IPS-18a (cell line): Measurements from ENCODE around the gene GGA3.
A peak's percentile ranks its signal among the peaks of the same experiment; 100 is the strongest.
"Not testable (repeated sequence)": the region's sequence is repeated elsewhere in the genome, so short reads cannot be mapped to it uniquely, and the experiment has no call there.

Source experiments
- H3K27ac ChIP-seq: one replicate; pipeline ENCODE4 v1.5.1; 2013; ENCODE audit warnings: low read length
- H3K27me3 ChIP-seq: one replicate; pipeline ENCODE4 v1.6.1; 2013; ENCODE audit warnings: mild to moderate bottlenecking, low read length; ENCODE audit not compliant: control insufficient read depth, insufficient read depth
- H3K36me3 ChIP-seq: one replicate; pipeline ENCODE4 v1.6.1; 2013; ENCODE audit warnings: low read depth, low read length; ENCODE audit not compliant: control insufficient read depth
- H3K4me1 ChIP-seq: one replicate; pipeline ENCODE4 v1.6.1; 2013; ENCODE audit warnings: low read depth, low read length; ENCODE audit not compliant: control insufficient read depth
- H3K4me3 ChIP-seq: one replicate; pipeline ENCODE4 v1.5.1; 2013; ENCODE audit warnings: low read length
- H3K9ac ChIP-seq: one replicate; pipeline ENCODE4 v1.6.1; 2013; ENCODE audit warnings: mild to moderate bottlenecking, low read length, moderate library complexity
- H3K9me3 ChIP-seq: one replicate; pipeline ENCODE4 v1.6.1; 2013; ENCODE audit warnings: low read depth, low read length; ENCODE audit not compliant: control insufficient read depth

GGA3 gene

GRCh38 chr17:75228847-75229246, 32.6 kb downstream of the GGA3 start:
- no peaks in the 10 kb centered on the region for H3K4me1 ChIP-seq
- H3K27ac ChIP-seq = no peak overlapping the region
- H3K36me3 ChIP-seq = peaks cover 79% of the 10 kb centered on the region
- no peaks in the 10 kb centered on the region for H3K9me3 ChIP-seq
- H3K9ac ChIP-seq = no peak overlapping the region
- no peak overlapping the region for H3K4me3 ChIP-seq
- no peaks in the 10 kb centered on the region for H3K27me3 ChIP-seq

GRCh38 chr17:75228305-75228704, 33.1 kb downstream of the GGA3 start:
- Histone ChIP-seq H3K9me3 (no peaks in the 10 kb centered on the region), H3K27ac (no peak overlapping the region), H3K36me3 (peaks cover 79% of the 10 kb centered on the region), H3K9ac (no peak overlapping the region), H3K4me1 (no peaks in the 10 kb centered on the region), H3K27me3 (no peaks in the 10 kb centered on the region), H3K4me3 (no peak overlapping the region)

- H3K4me1 ChIP-seq = no peaks in the 10 kb centered on the region
- H3K4me3 ChIP-seq = no peak overlapping the region
- H3K27ac ChIP-seq = no peak overlapping the region
- H3K27me3 ChIP-seq = no peaks in the 10 kb centered on the region
- H3K9me3 ChIP-seq = no peaks in the 10 kb centered on the region
- peaks cover 75% of the 10 kb centered on the region for H3K36me3 ChIP-seq
- H3K9ac ChIP-seq = no peak overlapping the region
Measured at GRCh38 chr17:75227729-75228128, 33.7 kb downstream of the GGA3 start.

- peaks cover 60% of the 10 kb centered on the region for H3K36me3 ChIP-seq
- H3K27ac ChIP-seq = no peak overlapping the region
- H3K4me1 ChIP-seq = no peaks in the 10 kb centered on the region
- H3K9ac ChIP-seq = no peak overlapping the region
- no peaks in the 10 kb centered on the region for H3K9me3 ChIP-seq
- H3K4me3 ChIP-seq = no peak overlapping the region
- H3K27me3 ChIP-seq = no peaks in the 10 kb centered on the region
Measured at GRCh38 chr17:75225016-75225415, 36.4 kb downstream of the GGA3 start.

- Histone ChIP-seq H3K36me3 (peaks cover 60% of the 10 kb centered on the region), H3K9me3 (no peaks in the 10 kb centered on the region), H3K27ac (no peak overlapping the region), H3K27me3 (no peaks in the 10 kb centered on the region), H3K4me1 (no peaks in the 10 kb centered on the region), H3K4me3 (no peak overlapping the region), H3K9ac (no peak overlapping the region)
Measured at GRCh38 chr17:75219815-75220214, 41.6 kb downstream of the GGA3 start.

- no peaks in the 10 kb centered on the region for H3K9me3 ChIP-seq
- no peak overlapping the region for H3K9ac ChIP-seq
- H3K27ac ChIP-seq = no peak overlapping the region
- H3K36me3 ChIP-seq = peaks cover 68% of the 10 kb centered on the region
- H3K4me3 ChIP-seq = no peak overlapping the region
- no peaks in the 10 kb centered on the region for H3K27me3 ChIP-seq
- no peaks in the 10 kb centered on the region for H3K4me1 ChIP-seq
Measured at GRCh38 chr17:75218131-75218530, 43.3 kb downstream of the GGA3 start.

- H3K4me3 ChIP-seq = no peak overlapping the region
- no peaks in the 10 kb centered on the region for H3K4me1 ChIP-seq
- H3K27ac ChIP-seq = no peak overlapping the region
- H3K9ac ChIP-seq = no peak overlapping the region
- no peaks in the 10 kb centered on the region for H3K27me3 ChIP-seq
- no peaks in the 10 kb centered on the region for H3K9me3 ChIP-seq
- H3K36me3 ChIP-seq = peaks cover 49% of the 10 kb centered on the region
Measured at GRCh38 chr17:75209061-75209460, 52.3 kb downstream of the GGA3 start.

GRCh38 chr17:75208161-75208560, 53.2 kb downstream of the GGA3 start:
- Histone ChIP-seq H3K4me1 (no peaks in the 10 kb centered on the region), H3K4me3 (no peak overlapping the region), H3K27me3 (no peaks in the 10 kb centered on the region), H3K9me3 (no peaks in the 10 kb centered on the region), H3K27ac (no peak overlapping the region), H3K36me3 (peaks cover 42% of the 10 kb centered on the region), H3K9ac (no peak overlapping the region)

- Histone ChIP-seq H3K27ac (no peak overlapping the region), H3K4me1 (no peaks in the 10 kb centered on the region), H3K36me3 (peaks cover 38% of the 10 kb centered on the region), H3K27me3 (no peaks in the 10 kb centered on the region), H3K9ac (no peak overlapping the region), H3K9me3 (no peaks in the 10 kb centered on the region), H3K4me3 (no peak overlapping the region)
Measured at GRCh38 chr17:75207760-75208159, 53.6 kb downstream of the GGA3 start.

GRCh38 chr17:75207050-75207407, 54.4 kb downstream of the GGA3 start:
- H3K9ac ChIP-seq = not testable (repeated sequence)

GRCh38 chr17:75205793-75206163, 55.6 kb downstream of the GGA3 start:
- peak overlapping the region; percentile 98 for H3K9ac ChIP-seq
- no peaks in the 10 kb centered on the region for H3K4me1 ChIP-seq
- H3K36me3 ChIP-seq = peaks cover 19% of the 10 kb centered on the region
- H3K27ac ChIP-seq = peak overlapping the region; percentile 93
- H3K4me3 ChIP-seq = peak overlapping the region; percentile 97
- no peaks in the 10 kb centered on the region for H3K27me3 ChIP-seq
- H3K9me3 ChIP-seq = no peaks in the 10 kb centered on the region

More at GRCh38 chr17:75207050-75207407, 54.4 kb downstream of the GGA3 start:
- peaks cover 31% of the 10 kb centered on the region for H3K36me3 ChIP-seq
- H3K27ac ChIP-seq, H3K9me3 ChIP-seq, H3K4me1 ChIP-seq, H3K27me3 ChIP-seq: not testable (repeated sequence)
- H3K4me3 ChIP-seq = peak overlapping the region; percentile 97

GRCh38 chr17:75205037-75205792, 56.2 kb downstream of the GGA3 start, which contains the start of gene NUP85:
TSS of gene NUP85 (plus strand) at chr17:75205679. CDS start at chr17:75205762, 83 bp downstream.
- peak within 1 kb of the TSS; percentile 93 for H3K27ac ChIP-seq
- H3K4me3 ChIP-seq = peak within 1 kb of the TSS; percentile 97
- H3K9ac ChIP-seq = peak within 1 kb of the TSS; percentile 98
- peaks cover 16% of the 10 kb centered on the region for H3K36me3 ChIP-seq
- no peaks in the 10 kb centered on the region for H3K27me3 ChIP-seq
- H3K4me1 ChIP-seq = no peaks in the 10 kb centered on the region
- H3K9me3 ChIP-seq = no peaks in the 10 kb centered on the region
